Thyroid gland (tissue), 4 donors: ENCODE results near the gene EDAR. TPM values are rescaled to one million over a fixed set of nuclear protein-coding genes. Genes with fewer than 3 reads are reported as not detected.

Experiments used
- DNase-seq, 2 donors: peaks; one replicate each; pipeline ENCODE4 v3.0.0-alpha.2; 2019
- H3K27ac ChIP-seq, 3 donors: fragments of 200-600 bp; sonication (generic); 1 replicate in 2 of 3; 2 replicates in 1 of 3; pipeline ENCODE4 v1.5.1; 2016 to 2019; ENCODE audit warnings: mild to moderate bottlenecking in 1 of 3, moderate library complexity in 1 of 3
- H3K27me3 ChIP-seq: fragments of 200-600 bp; sonication (generic); one replicate; pipeline ENCODE4 v1.5.1; 2019
- H3K36me3 ChIP-seq, 2 donors: fragments of 200-600 bp; sonication (generic); one replicate each; pipeline ENCODE4 v1.5.1; 2016 to 2019
- H3K4me1 ChIP-seq, 2 donors: fragments of 200-600 bp; sonication (generic); one replicate each; pipeline ENCODE4 v1.5.1; 2017 to 2019
- H3K4me3 ChIP-seq, 3 donors: fragments of 200-600 bp; sonication (generic); replicated peaks in 1 of 3; 1 replicate in 2 of 3; 2 replicates in 1 of 3; pipeline ENCODE4 v1.5.1; 2016; ENCODE audit warnings: mild to moderate bottlenecking in 1 of 3
- H3K9me3 ChIP-seq: fragments of 200-600 bp; sonication (generic); one replicate; pipeline ENCODE4 v1.5.1; 2017
- CTCF ChIP-seq, 6 experiments: fragments of 200-600 bp in 3 of 6; fragments of 450-650 bp in 3 of 6; sonication (generic) in 3 of 6; IDR thresholded peaks; one replicate each; pipeline ENCODE4 v1.5.1; 2016 to 2019; ENCODE audit warnings: antibody characterized with exemption in 6 of 6, mild to moderate bottlenecking in 2 of 6, inconsistent platforms in 1 of 6, moderate library complexity in 1 of 6
- POLR2A ChIP-seq, 2 donors: fragments of 450-650 bp; IDR thresholded peaks; one replicate each; pipeline ENCODE4 v1.6.1; 2017; ENCODE audit warnings: antibody characterized with exemption in 2 of 2, mild to moderate bottlenecking in 2 of 2, moderate library complexity in 1 of 2
- WGBS, 2 donors: methylation state at CpG; one replicate each; pipeline ENCODE4 v1.1.5; 2017; 5-methylcytosine and 5-hydroxymethylcytosine counted together
- intact Hi-C: fragments of 100-400 bp; cut with DNase I; formaldehyde crosslinking; loops from one replicate; pipeline ENCODE4 v1.15.1; 2023
- total RNA-seq, 4 donors: library from RNA; depleted of rRNA; stranded (reverse); fragments of >200 nt; gene quantifications; one replicate each; pipeline ENCODE4 v1.2.3, GENCODE V29; 2016

Gene EDAR
- total RNA-seq, 4 donors from 2014 or later = not detected

- TF ChIP-seq POLR2A (IDR thresholded peaks at IDR 0.05) (no peak), CTCF (IDR thresholded peaks at IDR 0.05) (no peak)
- intact Hi-C loops = no loop called here
- Histone ChIP-seq H3K4me1 (no peaks in the 10 kb centered on the region), H3K36me3 (no peaks in the 10 kb centered on the region), H3K27me3 (no peaks in the 10 kb centered on the region), H3K27ac (no peak overlapping the region), H3K4me3 (no peak overlapping the region), H3K9me3 (no peaks in the 10 kb centered on the region)
- DNase-seq = no peak
- WGBS, 2 donors = 79 to 82% methylated on average over 13 of the region's 15 CpGs
Measured at GRCh38 chr2:108916122-108916795, 72.8 kb downstream of the EDAR start.

- 88 to 95% methylated on average over 5 of the region's 5 CpGs for WGBS, 2 donors
- no peaks in the 10 kb centered on the region for H3K36me3 ChIP-seq
- TF ChIP-seq CTCF (IDR thresholded peaks at IDR 0.05) (no peak), POLR2A (IDR thresholded peaks at IDR 0.05) (no peak)
Measured at GRCh38 chr2:108912629-108912902, 76.5 kb downstream of the EDAR start.

GRCh38 chr2:108911807-108912628, 77.0 kb downstream of the EDAR start:
- Histone ChIP-seq H3K4me1 (no peaks in the 10 kb centered on the region), H3K9me3 (no peaks in the 10 kb centered on the region), H3K27ac (no peak overlapping the region), H3K4me3 (no peak overlapping the region), H3K36me3 (no peaks in the 10 kb centered on the region), H3K27me3 (no peaks in the 10 kb centered on the region)
- DNase-seq = no peak
- intact Hi-C loops = no loop called here
- no peak for TF ChIP-seq CTCF (IDR thresholded peaks at IDR 0.05)
- no peak for TF ChIP-seq POLR2A (IDR thresholded peaks at IDR 0.05)
- 85 to 87% methylated on average over 19 to 21 of the region's 21 CpGs for WGBS, 2 donors

More at GRCh38 chr2:108912629-108912902, 76.5 kb downstream of the EDAR start:
- intact Hi-C loops = no loop called here
- no peaks in the 10 kb centered on the region for H3K4me1 ChIP-seq
- DNase-seq = no peak
- no peak overlapping the region for H3K4me3 ChIP-seq
- no peaks in the 10 kb centered on the region for H3K9me3 ChIP-seq
- H3K27ac ChIP-seq = no peak overlapping the region
- no peaks in the 10 kb centered on the region for H3K27me3 ChIP-seq

- WGBS, 2 donors = 80 to 91% methylated on average over 5 of the region's 5 CpGs
- TF ChIP-seq CTCF (IDR thresholded peaks at IDR 0.05) = no peak
- no peak for TF ChIP-seq POLR2A (IDR thresholded peaks at IDR 0.05)
- no peaks in the 10 kb centered on the region for H3K36me3 ChIP-seq
- no peaks in the 10 kb centered on the region for H3K27me3 ChIP-seq
- intact Hi-C loops = no loop called here
- no peaks in the 10 kb centered on the region for H3K9me3 ChIP-seq
- no peak overlapping the region for H3K27ac ChIP-seq
- H3K4me3 ChIP-seq = no peak overlapping the region
- DNase-seq = no peak
- no peaks in the 10 kb centered on the region for H3K4me1 ChIP-seq
Measured at GRCh38 chr2:108911401-108911800, 77.6 kb downstream of the EDAR start.
